HG03457 (cell line): ENCODE measurements around the gene TAP2.
"Not testable (repeated sequence)": the region's sequence is repeated elsewhere in the genome, so short reads cannot be mapped to it uniquely, and the experiment has no call there.

Source experiments
- ATAC-seq: cut with Tn5 transposase; IDR thresholded peaks from one replicate; pipeline ENCODE4 v1.9.1; 2021; ENCODE audit warnings: moderate number of reproducible peaks; ENCODE audit not compliant: unreplicated experiment

TAP2 gene

DNA sequence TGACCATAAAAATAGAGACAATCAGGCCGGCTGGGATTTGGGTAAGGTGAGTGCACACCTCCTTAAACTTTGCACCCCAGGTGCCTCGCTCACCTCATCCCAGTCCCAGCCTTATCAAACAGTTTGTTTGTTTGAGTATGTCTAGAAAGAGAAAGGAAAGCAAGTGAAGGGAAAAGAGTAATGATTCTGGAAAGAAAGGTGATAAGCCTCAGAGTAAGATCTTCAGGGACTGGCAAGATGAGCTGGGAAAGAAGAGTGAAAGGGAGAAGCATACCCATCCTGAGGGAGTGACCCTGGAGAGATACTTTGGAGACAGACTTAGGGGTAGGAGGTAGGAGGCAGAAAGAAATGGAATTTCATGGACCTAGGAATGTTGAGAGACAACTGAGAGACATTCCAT lies 1.7 kb downstream of the TAP2 start:
- no peak for ATAC-seq

DNA sequence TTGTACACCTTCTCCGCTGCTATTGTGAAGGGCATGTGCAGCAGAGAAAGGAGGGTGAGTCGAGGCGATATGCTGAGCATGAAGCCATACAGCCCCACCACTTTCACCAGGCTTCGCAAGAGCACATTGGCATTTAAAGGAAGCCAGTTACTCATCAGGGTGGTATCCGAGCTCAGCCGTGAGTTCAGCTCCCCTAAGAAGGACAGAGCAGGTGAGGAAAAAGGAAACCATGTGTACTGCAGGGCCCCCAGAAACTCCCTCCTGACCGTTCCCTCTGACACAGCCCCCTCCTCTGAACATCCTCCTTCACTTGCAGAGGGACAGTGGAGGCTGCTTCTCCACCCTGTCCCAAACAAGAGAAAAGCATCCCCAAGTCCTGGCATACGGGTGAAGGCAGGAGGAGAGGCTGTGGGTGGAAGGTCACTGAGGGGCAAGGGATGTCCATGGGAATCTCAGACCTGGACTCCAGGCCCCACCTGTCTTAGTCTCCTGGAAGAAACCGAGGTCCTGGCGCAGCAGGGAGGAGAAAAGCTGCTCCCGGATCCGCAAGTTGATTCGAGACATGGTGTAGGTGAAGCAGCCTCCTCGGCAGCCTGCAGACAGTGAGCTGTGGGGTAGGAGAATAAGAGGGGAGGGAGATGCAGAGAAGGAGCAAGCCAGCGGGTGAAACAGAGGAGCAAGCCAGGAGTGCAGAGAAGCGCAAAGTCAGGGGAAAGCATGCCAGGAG lies 3.2 kb downstream of the TAP2 start:
- no peak for ATAC-seq

DNA sequence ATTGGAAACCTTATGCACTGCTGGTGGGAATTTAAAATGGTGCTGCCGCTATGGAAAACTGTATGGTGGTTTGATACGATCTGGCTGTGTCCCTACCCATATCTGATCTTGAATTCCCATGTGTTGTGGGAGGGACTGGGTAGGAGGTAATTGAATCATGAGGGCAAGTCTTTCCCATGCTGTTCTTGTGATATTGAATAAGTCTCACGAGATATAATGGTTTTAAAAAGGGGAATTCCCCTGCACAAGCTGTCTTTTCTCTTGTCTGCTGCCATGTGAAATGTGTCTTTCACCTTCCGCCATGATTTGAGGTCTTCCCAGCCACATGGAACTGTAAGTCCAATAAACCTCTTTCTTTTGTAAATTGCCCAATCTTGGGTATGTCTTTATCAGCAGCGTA lies 4.9 kb downstream of the TAP2 start:
- no peak for ATAC-seq

DNA sequence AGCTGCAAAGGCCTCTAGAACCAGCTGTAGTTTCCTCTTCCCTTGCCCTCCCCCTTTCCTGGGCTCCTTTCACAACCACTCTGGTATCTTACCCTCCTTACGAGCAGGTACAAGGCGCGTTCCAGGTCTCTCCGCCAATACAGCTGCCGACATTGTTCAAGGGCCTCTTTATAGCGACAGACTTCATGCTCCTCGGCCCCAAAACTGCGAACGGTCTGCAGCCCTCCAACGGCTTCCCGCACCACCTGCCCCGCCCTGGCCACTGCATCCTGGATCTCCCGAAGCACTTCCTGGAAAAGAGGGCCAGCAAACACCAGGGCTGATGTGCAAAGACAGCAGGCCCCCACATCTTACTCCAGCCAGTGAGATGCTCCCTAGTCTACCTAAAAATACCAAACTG lies 6.0 kb downstream of the TAP2 start:
- no peak for ATAC-seq

DNA sequence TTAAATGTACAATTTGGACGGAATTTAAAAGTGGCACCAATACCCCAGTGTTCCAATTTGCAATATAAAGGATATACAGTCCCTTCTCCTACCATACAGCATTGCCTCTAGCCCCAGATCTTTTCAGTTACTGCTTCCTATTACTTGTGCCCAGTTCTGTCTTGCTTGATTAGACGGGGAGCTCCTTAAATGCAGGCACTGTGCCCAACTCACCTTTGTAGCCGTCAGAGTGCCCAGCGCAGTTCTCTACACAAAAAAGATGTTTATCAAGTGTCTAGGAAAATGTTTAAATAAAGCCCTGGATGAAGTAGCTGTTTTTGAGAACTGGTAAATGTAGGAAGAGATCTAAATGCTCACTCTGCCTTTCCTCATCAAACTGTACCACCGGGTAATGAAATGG lies 7.6 kb downstream of the TAP2 start:
- no peak for ATAC-seq

GRCh38 chr6:32830017-32830416 lies 8.5 kb downstream of the TAP2 start:
- ATAC-seq: no peak

DNA sequence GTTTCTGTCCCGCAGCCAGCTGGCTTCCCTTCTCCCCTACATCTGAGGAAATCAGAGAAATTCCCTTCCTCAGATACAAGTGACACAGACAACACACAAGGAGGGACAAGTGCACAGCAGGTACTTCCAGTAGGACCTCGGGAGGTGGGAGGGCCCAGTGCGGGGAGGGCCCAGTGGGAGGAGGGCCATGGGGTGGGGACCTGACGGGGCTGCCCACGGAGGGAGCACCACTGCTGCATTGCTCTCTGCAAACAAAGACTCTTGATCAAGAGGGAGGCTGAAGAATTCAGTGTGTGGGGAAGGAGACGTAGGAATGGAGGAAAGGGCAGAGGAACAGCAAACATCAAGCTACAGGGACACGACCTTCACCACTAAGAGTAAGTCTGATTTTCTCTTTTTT lies 9.0 kb downstream of the TAP2 start:
- ATAC-seq: no peak

DNA sequence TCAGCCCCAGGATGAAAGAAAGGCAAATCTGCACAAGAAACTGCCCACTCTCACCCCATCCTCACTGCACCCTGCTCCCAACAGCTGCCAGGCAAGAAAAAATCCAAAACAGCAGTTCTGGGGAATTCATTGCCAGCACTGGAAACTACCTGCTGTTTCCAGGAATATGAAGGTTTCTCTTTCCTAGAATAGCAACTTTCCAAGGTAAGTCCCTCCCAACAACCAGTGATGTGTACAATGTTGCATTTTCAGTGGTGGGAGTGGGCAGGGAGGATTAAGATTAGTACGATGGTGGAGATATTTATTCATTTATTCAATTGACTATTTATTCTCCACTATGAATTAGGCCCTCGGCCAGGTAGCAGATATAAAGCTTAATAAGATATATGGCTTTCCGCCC lies 11.5 kb downstream of the TAP2 start:
- no peak for ATAC-seq

GRCh38 chr6:32825966-32826365 lies 12.6 kb downstream of the TAP2 start:
- ATAC-seq: no peak

DNA sequence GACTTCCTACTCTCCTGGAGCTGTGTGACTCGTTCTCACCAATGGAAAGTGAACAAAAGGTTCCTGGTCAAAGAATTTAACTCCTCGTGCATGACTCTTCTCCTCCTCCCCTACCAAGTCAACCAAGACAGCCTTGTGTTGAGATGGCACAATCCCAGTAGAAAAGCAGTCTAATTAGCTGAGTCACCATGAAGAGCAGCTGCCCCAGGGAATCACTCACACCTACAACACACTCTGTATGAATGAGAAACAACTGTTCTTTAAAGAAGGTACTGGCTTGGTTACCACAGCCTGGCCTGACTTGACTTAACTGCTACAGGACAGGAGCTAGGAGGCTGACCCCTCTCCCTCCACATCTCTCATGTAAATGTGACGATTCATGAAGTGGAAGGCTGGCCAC lies 18.8 kb downstream of the TAP2 start:
- ATAC-seq: no peak

GRCh38 chr6:32818867-32819266 lies 19.7 kb downstream of the TAP2 start:
- ATAC-seq: no peak

- no peak for ATAC-seq
Observed at GRCh38 chr6:32816746-32817204, 21.8 kb downstream of the TAP2 start, which contains the start of gene HLA-DOB. Gene HLA-DOB (minus strand): TSS chr6:32817002. CDS start chr6:32816951, 51 bp downstream.

DNA sequence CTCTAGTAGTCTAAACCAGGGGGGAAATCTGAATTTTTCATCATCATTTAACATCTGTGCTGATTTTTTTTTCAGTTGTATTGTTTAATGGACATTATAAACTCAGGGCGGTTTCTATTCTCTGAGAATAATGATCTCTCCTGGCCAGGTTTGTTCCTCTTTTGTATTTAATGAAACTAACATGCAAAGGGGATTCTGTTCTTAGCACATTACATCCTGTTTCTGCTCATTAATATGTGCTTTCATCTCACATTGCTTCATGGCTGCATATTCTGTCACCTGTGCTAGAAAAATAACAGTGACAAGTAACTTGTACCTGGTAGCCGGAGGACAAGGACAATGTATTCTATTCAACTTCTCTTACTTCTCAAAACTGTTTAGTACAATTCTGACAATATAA lies 22.5 kb downstream of the TAP2 start:
- ATAC-seq: no peak

- no peak for ATAC-seq
Observed at GRCh38 chr6:32815115-32815514, 23.4 kb downstream of the TAP2 start.

DNA sequence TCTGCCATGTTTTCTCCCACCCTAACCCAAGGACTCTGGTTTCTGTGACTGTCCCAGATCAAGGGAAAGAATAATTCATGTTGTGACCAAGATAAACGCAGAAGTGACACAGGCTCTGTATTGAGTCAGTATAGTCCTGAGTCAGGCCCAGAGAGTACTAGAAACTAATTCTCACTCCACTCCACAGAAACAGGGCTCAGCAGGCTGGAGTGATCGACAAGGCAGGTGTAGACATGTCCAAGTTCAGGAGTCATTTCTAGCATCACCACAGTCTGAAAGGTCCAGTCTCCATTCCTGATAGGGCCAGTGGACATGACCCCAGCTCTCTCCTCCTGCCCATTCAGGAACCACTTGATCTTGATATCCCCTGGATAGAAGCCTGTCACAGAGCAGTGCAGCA lies 24.4 kb downstream of the TAP2 start:
- ATAC-seq: no peak

GRCh38 chr6:32809171-32809570 lies 29.4 kb downstream of the TAP2 start:
- ATAC-seq: no peak

DNA sequence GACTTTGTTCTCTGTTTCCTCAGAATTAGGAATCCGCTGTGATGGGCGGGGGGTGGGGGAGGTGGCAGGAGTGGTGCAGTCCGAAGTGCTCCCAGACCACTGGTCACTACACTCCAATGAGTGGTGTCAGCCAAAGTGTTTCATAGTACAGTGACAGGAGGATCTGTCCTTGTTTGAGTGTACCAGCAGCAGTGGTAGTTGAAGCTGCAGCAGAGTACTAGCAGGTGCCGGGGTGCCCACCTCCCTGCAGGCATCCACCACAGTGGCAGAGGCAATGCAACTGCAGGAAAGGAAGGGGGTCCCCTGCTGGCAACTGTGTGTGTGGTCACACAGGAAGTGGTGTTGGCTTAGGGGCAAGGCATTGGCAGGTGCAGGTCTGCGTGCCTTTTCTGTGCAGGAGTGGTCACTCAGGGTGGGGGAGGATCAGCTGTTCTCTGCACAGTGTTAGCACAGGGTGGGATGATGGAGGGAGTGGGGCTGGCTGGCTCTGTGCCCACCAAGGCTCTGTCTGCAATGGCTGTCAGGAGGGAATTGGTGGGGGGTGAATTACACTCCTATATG lies 31.4 kb downstream of the TAP2 start:
- ATAC-seq: no peak

GRCh38 chr6:32805404-32805803 lies 33.1 kb downstream of the TAP2 start:
- ATAC-seq: not testable (repeated sequence)

DNA sequence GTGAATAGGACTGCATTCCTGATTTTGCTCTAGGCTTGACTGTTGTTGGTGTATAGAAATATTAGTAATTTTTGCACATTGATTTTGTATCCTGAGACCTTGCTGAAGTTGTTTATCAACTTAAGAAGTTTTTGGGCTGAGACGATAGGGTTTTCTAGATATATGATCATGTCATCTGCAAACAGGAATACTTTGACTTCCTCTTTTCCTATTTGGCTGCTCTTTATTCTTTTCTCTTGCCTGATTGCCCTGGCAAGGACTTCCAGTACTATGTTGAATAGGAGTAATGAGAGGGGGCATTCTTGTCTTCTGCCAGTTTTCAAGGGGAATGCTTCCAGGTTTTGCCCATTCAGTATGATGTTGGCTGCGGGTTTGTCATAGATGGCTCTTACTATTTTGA lies 35.1 kb downstream of the TAP2 start:
- ATAC-seq: no peak

DNA sequence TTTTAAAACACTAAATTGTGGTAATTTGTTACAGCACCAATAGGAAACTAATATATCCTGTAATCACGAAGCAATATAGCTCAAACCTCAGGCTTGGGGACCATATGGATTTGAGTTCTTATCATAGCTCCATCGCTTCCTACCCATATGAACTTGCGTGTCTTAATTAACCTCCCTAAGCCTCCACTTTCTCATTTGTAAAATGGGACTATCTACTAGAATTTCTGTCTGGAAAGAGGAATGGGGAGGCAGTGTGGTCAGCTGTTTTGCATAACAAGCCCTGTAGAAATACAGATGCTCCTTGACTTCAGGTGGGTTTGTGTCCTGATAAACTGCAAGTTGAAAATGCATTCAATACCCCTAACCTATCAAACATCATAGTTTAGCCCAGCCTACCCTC lies 38.8 kb downstream of the TAP2 start:
- ATAC-seq: no peak

- ATAC-seq: no peak
Observed at GRCh38 chr6:32799168-32799567, 39.4 kb downstream of the TAP2 start.

- no peak for ATAC-seq
Observed at GRCh38 chr6:32796848-32797776, 41.4 kb downstream of the TAP2 start.
